GM18858 (cell line): ENCODE results near the gene SDK2.
"Not testable (repeated sequence)": the region's sequence is repeated elsewhere in the genome, so short reads cannot be mapped to it uniquely, and the experiment has no call there.

Experiments
- ATAC-seq: cut with Tn5 transposase; IDR thresholded peaks from one replicate; pipeline ENCODE4 v1.9.1; 2021; ENCODE audit not compliant: unreplicated experiment

The SDK2 gene

DNA sequence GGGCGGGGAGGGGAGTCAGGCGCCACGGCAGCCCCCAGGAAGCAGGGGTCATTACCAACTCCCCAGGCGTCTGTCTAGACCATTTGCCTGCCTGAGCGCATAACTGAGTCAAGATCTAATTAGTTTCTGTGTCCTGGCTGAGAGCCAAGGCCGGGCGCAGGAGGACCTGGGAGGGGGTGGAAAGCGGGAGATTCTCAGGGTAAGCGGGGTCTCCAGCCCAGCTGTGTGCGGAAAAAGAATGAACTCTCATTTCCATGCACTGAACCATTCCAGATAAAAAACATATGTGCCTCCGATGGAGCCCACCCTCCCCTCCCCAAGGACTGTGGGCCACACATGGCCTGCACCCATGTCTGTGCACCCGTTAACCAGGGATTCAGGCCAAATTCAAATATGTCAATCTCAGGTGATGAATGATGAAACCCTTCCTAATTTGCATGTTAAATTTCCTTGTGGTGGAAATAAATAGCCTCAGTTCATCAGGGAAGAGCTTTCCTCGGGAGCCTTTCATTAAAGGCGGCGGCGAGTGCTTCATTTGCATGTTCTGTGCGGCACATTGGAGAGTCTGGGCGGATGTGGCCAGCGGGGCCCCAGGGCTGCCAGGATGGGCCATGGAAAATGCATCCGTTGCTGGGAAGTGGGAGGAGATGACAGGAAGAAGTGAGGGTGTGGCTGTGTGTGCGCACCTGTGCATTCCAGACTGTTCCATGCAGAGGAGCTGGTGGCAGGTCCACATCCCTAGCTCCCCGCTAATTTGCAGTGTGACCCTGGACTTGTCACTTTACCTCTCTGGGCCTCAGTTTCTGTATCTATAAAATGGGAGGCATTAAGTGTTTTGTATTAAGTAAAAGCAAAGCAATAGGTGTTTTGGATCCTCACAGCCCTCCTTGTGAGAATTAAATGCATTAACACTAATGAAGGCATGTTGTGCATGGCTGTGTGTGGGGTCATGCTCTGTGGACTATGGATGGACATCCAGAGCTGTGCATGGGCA lies 151.1 kb downstream of the SDK2 start:
- ATAC-seq = no peak

DNA sequence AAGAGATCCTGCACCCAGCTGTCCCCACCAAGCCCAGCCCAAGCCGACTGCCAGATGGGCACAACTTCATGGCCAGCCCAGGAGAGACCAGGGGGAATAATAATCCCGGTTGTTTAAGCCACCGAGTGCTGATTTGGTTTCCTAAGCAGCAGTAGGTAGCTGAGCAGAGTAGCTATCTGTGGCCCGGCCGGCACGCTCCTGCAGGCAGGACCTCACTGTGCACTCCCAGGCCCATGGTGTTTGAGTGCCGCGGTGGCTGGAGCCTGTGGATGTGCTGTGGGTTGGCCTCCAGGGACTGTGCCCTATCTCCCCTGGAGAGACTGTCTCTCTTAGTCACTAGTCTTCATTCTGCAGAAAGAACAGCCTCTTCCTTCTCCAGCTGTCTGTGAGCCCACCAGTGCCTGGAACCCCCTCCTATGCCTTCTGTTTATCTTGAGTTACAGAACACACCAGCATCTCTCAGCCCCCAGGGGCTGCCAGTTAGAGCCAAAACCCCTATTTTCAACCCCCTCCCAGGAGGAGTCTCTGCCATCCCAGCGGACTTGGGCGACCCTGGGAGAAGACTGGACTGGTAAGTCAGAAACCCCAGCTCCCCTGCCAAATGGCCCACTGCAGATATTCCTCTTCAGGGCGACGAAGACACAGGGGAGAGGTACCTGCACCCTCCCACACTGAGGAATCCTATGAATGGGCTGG lies 152.0 kb downstream of the SDK2 start:
- ATAC-seq = no peak

DNA sequence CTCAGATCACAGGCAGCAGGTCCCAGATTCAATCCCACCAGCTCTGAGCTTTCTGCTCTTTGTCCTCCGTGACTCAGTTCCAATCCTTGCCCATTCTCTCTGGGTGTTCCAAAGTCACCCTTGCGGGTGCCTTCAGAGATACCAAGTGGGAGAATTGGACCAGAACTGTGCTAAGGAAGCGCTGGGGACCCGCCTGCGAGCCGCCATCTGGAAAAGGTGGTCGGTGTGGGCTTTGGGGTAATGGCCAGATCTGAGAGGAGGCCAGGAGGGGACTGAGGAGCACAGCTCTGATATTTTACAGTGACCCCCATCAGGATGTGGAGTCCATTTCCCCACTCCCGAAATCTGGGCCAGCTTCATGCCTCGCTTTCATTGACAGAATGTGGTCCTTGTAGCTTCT lies 152.6 kb downstream of the SDK2 start:
- ATAC-seq = no peak

DNA sequence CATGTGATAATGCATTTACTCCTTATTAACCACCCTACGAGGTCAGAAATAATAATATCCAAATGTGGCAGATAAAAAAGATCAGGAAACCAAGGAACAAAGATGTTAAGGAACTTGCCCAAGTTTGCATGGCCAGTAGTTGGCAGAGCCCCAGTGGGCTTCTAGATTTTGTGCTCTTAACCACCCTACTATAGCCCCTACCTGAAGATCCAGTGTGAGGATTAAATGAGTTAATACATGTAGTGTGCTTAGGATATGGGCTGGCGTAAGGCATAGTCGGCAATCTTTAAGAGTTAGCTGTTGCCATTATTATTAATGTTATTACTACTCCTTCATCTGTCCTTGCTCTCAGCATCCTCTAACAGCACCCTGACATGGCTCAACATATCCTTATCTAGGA lies 153.4 kb downstream of the SDK2 start:
- ATAC-seq = no peak

DNA sequence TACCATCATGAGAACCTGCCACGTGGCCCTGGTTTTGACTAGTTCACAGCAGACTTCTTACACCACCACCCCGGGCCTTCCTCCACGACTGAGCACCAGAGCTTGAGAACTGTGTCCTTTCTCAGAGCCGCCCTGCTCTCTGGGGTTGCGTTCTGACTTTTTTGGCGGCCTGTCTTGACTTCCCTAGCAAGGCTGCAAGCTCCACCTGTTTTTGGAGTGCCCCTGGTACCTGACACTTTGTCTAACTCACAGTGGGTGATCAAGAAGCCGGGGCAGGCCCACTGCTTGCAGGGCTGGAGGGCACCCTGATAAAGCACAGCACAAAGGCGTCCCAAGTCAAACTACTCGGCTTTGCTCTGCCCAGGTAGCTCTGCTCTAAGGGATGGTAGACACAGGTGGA lies 154.3 kb downstream of the SDK2 start:
- no peak for ATAC-seq

DNA sequence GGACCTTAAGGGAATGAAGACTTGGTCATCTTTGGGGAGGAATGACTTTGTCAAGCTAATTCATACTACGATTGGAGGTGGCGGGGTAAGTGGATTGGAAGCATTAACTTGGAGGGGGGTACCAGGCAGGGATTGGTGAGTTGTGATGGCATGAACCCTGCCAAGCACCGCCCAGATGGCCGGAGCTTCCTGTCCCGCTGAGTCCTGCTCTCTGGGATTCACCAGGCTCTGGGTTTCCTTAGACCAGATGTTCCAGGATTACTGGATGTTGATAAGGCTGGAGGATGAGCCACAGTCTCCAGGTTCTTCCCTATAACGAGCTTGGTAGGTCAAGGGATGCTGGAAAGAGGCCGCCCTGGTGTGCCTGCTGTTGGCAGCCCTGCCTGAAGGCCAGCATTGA lies 154.9 kb downstream of the SDK2 start:
- no peak for ATAC-seq

DNA sequence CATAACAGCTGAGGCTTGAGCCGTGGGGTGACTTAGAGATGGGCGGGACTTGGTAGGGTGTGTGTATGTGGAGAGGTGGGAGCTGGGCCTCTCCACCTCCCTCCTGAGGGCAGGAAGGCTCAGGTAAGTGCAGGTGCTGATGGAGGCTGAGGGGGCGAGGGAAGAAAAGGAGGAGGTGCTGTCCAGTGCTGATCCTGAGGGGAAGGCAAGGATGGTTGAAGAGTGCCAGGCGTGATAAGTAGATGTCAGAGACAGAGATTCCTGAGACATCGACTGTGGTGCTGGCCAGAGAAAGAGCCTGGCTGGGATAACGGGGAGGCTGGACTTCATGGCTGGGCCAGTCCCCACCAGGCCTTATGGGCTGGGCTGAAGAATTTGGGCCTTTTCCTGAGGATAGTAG lies 159.1 kb downstream of the SDK2 start:
- no peak for ATAC-seq

DNA sequence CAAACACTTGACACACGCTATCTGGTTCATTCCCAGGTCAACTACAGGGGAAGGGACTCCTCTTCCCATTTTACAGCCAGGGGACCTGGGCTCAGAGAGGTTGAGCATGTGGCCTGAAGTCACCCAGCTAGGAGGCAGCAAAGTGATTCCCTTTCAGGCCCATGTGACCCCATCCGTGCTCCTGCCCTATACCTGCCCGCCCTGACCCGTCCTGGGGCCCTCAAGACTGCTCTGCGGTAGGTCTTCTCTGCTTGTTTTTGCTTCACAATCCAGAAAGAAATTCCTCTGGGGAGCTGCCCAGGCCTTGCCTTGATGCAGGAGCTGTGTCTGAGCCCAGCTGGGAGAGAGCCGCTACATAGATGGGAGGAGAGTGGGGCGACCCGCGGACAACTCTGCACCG lies 161.4 kb downstream of the SDK2 start:
- ATAC-seq = no peak

DNA sequence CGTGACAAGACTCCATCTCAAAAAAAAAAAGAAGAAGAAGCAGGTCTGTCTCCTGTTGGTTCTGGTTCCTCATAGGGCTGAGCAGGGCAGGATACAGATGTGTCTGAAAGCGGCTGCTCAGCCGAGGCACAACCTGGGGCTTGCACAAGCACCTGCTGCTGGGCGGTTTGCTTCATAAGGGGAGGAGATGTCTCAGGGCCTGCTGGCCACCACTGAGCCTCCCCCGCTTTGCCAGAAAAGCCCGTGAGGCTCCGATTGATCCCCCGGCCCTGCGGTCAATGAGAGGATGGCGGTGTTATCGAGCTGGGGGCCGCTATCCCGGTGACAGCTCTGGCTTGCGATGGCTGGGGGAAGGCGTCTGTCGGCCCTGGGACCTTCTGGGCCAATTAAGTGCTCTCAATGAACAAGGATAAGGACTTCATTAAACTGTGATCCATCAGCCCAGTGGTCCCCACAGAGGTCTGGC lies 162.0 kb downstream of the SDK2 start:
- no peak for ATAC-seq

DNA sequence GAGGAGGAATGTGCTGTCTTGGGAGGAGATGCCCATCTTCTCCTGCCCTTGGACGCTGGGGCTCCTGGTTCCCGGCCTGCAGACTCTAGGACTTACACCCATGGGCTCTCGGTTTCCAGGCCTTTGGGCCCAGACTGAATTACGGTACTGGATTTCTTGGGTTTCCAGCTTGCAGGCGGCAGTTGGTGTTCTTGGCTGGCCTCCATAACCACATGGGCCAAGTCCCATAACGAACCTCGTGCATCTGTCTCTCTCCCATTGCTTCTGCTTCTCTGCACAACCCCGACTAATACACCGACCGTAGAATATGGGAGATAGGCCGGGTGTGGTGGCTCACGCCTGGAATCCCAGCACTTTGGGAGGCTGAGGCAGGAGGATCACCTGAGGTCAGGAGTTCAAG lies 162.6 kb downstream of the SDK2 start:
- no peak for ATAC-seq

DNA sequence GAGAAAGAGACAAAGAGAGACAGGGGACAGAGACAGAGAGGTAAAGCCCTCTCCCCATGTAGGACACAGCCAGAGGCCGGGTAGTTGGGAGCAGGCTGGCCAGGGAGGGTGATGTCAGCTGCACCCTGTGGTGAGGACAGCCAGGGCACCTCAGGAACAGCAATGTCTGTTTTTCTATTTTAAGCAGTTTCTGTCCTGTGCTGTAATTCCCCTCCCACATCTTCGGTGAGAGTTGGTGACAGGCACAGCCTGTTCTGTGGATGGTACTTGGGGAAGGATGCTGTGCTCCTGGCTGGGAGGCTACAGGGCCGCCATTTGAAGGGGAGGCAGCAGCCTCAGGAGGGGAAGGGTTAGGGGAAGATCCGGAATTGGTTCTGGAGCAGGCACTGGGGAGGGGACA lies 163.5 kb downstream of the SDK2 start:
- ATAC-seq = no peak

DNA sequence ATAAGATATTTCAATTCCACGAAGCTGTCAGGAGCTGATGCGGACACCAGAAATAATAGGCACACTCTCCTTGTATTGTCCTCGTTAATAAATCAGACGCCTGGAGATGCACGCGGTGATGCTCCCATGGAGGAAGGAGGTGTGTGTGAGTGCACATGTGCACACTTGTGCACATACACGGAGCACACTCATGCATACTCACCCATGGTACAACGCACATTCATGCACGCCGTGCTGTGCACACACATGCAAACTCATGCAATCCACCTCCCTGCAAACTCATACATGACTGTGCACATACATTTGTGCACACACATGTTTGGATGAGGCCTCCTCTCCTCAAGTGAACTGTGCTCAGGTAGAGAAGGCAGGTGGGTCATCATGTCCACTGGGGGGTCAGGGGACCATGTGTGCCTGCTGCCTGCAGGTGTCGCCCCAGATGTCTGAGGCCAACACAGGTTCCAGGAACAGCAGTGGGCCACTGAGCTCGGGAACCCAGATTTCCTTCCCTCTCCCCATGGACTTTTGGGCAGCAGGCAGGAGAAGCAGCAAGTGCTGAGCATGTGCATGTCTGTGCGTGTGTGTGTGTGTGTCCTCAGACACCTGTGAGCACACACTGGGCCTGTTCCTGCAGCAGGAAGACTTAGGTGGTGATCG lies 165.3 kb downstream of the SDK2 start:
- no peak for ATAC-seq

DNA sequence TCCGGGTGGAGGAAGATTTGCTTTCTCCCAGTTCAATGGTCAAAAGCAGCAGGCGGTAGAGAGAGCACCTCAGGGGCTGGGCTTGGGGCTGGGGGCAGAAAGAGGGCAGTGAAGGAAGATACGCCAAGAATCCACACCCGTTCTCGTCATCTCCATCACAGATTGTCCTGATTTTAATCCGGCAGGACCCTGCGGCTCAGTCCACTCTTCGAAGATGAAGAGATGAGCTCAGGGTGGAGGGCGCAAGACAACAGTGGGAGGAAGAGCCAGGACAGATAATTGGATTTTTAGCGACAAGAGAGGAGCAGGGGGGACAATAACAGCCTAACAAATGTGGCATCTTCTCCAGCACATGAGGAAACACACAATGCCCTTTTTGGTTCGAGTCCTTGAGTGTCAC lies 165.9 kb downstream of the SDK2 start:
- no peak for ATAC-seq

DNA sequence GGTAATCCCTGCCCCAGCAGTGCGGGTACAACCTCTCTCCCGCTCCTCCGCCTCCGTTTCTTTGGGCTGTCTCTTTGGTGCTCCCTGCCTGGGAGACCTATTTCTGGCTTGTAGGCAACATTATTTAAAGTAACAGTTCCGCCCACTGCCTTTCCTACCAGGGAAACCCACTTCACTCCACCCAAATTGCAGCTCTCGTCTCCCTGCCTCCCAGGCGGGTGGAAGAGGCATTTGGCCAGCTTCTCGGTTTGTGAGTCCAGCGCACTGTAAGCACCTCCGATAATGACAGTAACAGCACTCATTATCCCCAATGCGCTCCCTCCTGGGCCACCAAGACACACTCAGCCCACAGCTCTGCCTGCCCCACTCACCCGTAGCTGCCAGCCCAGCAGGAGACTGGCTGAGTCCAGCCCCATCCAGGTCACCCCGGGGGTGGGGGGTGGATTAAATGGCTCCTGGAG lies 167.3 kb downstream of the SDK2 start:
- ATAC-seq = no peak

DNA sequence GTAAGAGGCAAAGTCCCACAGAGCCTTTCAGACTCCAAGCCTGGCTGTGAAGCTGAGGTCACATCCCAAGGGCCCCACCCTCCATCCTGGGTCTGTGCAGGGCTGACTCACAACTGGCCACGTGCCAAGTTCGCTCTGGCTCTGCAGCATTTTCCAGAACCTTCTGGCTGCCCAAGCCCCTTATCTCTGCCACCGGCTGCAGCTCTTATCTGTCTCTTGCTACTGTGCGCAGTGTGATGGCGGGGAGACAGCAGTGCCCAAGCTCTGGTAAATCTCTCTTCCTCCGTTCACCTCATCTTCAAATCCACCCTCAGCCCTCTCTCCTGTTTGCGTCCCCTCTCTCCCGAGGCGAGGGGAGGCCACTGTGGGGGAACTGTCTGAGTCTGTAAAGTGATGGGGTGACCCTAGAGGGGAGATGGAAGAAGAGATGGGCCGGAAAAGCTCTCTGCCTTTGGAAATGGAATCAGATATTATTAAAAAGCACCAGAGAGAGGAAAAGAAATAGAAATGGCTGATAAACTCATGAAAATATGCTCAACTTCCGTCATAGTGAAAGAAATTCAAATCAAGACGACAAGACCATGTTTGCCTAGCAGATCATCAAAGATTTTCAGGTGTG lies 169.8 kb downstream of the SDK2 start:
- no peak for ATAC-seq

DNA sequence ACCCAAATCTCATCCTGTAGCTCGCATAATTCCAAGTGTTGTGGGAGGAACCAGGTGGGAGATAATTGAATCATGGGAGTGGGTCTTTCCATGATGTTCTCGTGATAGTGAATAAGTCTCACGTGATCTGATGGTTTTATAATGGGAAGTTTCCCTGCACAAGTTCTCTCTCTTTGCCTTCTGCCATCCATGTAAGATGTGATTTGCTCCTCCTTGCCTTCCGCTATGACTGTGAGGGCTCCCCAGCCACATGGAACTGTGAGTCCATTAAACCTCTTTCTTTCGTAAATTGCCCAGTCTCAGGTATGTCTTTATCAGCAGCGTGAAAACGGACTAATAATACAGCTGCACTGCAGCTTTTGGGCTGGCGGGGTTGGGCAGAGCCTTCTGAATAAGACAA lies 171.5 kb downstream of the SDK2 start:
- not testable (repeated sequence) for ATAC-seq

DNA sequence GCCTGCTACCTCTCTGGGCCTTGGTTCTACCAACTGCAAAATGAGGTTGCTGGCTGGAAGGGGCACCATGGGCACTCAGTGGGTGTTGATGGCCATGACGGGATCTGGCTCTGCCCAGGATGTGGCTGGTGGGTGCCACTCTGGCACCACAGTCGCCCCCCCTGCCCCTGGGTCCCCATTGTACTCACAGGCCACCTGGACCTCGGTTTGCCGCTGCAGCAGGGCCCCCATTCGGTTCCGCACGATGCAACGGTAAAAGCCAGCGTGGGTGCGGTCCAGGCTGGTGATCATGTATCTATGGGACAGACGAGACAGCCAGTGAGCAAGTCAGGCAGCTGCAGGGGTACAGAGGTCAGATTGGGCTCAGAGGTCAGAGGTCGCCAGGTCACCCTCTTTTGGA lies 172.3 kb downstream of the SDK2 start:
- no peak for ATAC-seq

DNA sequence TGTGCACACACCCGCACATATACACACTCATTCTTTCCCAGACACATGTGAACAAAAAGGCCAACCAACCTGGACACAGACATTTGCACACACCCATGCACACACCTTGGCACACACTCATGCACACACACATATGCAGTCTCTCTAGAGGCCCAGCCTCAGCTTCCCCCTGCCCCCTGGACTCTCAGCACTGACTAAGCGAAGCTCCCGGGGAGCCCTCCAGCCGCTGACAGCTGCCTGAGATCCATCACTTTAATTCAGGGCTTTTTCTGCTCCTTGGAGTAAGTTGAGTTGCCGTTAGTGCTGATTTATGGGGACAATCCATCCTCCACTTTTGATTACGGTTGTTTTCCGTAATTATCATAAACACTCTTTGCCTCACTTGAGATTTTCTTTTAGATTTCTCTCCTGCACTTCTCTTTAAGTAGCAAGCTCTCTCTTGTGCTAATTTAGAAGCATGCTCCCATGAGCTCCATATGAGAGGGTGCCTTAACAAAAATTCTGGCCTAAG lies 173.9 kb downstream of the SDK2 start:
- ATAC-seq = no peak

DNA sequence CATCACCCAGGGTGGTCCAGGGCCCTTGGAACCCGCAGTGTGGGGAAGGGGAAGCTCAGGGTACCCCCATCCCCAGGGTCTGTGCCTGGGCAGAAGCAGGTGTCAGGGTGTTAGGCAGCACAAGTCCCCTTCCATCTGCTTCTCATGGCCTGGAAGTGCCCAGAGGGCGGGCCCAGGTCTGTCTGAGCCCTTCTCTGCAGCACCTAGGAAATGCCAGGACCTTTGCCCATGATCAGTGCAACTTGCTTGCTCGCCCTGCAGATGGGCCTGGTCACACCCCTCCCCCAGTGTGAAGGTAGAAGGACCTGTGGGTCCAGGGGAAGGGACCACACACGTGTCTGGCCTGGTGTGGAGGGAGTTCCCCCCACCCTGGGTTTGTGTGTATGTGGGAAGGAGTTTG lies 174.9 kb downstream of the SDK2 start:
- ATAC-seq = no peak

DNA sequence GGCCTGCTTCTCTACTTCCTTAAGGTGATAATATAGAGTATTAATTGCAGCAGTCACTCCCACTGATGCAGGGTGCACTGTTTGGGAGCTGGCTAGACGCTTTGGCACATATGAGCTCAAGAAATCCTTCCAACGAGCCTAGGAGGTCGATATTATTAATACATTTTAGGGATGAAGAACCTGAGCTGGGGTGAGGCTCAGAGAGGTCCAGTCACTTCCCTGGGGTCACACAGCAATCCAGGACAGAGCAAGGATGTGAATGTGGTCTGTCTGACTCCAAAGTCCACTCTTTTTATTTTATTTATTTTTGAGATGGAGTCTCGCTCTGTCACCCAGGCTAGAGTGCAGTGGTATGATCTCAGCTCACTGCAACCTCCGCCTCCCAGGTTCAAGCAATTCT lies 176.0 kb downstream of the SDK2 start:
- ATAC-seq = no peak

DNA sequence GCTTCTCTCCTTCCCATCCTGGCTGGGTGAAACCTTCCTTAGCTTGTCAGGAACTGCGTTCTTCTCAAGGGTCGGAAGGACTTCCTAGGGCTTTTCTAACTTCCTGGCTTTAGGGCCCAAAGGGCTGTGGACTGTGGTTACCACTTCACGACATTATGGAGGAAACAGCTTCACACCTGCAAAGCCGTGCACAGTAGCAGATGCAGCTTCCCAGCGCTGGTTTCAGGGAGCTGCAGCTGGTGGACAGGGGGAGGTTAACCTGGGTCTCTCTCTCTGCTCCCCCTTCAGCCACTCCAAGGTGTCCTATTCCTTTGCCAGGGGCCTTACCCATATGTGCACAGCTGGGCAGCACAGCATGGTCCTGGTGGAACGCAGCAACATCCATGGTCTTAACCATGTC lies 176.6 kb downstream of the SDK2 start:
- no peak for ATAC-seq
